Nephron (organoid): Measurements from ENCODE around the gene DNHD1.

Experiments used
- H3K27ac Mint-ChIP-seq, 3 experiments: 2 replicates each; pipeline ENCODE4 v1.8.0; 2020; ENCODE audit warnings: mixed read lengths in 3 of 3, mild to moderate bottlenecking in 2 of 3, moderate library complexity in 1 of 3
- H3K27me3 Mint-ChIP-seq: 2 replicates; pipeline ENCODE4 v1.8.0; 2021; ENCODE audit warnings: low read depth, mild to moderate bottlenecking, moderate library complexity, mixed read lengths
- H3K36me3 Mint-ChIP-seq: 2 replicates; pipeline ENCODE4 v1.8.0; 2020; ENCODE audit warnings: low read depth, mixed read lengths
- H3K4me1 Mint-ChIP-seq: 2 replicates; pipeline ENCODE4 v1.8.0; 2020; ENCODE audit warnings: mixed read lengths
- H3K4me3 Mint-ChIP-seq, 3 experiments: 2 replicates each; pipeline ENCODE4 v1.8.0; 2020; ENCODE audit warnings: mild to moderate bottlenecking in 3 of 3, mixed read lengths in 3 of 3, moderate library complexity in 2 of 3
- H3K9me3 Mint-ChIP-seq: 2 replicates; pipeline ENCODE4 v1.8.0; 2020; ENCODE audit warnings: mixed read lengths
- TF ChIP-seq, protein P1 (sequence below), 3 experiments: fragments of 200-600 bp; sonication (generic); IDR thresholded peaks; one replicate each; pipeline ENCODE4 v1.5.0; 2021; ENCODE audit warnings: antibody characterized with exemption in 3 of 3; ENCODE audit not compliant: unreplicated experiment in 3 of 3

Gene DNHD1

DNA sequence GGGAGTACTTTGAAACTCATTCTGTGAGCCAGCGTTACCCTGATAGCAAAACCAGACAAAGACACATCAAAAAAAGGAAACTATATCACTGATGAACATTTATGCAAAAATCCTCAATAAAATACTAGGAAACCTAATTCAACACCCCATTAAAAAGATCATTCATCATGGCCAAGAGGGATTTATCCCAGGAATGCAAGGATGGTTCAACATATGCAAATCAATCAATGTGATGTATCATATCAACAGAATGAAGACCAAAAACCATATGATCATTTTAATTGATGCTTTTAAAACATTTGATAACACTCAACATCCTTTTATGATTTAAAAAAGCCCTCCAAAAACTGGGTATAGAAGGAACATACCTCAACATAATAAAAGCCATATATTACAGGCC is 86.5 kb downstream of the DNHD1 start:
- H3K4me1 Mint-ChIP-seq: no peaks in the 10 kb centered on the region
- no peaks in the 10 kb centered on the region for H3K27me3 Mint-ChIP-seq
- no peak overlapping the region for H3K4me3 Mint-ChIP-seq
- peaks cover 31% of the 10 kb centered on the region for H3K9me3 Mint-ChIP-seq
- TF ChIP-seq, protein P1, sequence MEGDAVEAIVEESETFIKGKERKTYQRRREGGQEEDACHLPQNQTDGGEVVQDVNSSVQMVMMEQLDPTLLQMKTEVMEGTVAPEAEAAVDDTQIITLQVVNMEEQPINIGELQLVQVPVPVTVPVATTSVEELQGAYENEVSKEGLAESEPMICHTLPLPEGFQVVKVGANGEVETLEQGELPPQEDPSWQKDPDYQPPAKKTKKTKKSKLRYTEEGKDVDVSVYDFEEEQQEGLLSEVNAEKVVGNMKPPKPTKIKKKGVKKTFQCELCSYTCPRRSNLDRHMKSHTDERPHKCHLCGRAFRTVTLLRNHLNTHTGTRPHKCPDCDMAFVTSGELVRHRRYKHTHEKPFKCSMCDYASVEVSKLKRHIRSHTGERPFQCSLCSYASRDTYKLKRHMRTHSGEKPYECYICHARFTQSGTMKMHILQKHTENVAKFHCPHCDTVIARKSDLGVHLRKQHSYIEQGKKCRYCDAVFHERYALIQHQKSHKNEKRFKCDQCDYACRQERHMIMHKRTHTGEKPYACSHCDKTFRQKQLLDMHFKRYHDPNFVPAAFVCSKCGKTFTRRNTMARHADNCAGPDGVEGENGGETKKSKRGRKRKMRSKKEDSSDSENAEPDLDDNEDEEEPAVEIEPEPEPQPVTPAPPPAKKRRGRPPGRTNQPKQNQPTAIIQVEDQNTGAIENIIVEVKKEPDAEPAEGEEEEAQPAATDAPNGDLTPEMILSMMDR (IDR thresholded peaks at IDR 0.05; ENCODE audit: unreplicated experiment in 3 of 3): no peak
- H3K36me3 Mint-ChIP-seq: peaks cover 49% of the 10 kb centered on the region
- H3K27ac Mint-ChIP-seq: no peak overlapping the region

DNA sequence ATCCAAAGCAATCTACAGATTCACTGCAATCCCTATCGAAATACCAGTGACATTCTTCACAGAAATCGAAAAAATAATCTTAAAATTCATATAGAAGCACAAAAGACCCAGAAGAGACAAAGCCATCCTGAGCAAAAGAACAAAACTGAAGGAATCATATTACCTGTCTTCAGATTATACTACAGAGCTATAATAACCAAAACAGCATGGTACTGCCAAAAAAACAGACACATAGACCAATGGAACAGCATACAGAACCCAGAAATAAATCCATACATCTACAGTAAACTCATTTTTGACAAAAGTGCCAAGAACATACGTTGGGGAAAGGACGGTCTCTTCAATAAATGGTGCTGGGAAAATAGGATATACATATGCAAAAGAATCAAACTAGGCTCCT is 87.4 kb downstream of the DNHD1 start:
- Mint-ChIP-seq H3K27ac (no peak overlapping the region), H3K4me3 (no peak overlapping the region), H3K36me3 (peaks cover 49% of the 10 kb centered on the region), H3K4me1 (no peaks in the 10 kb centered on the region), H3K9me3 (peaks cover 31% of the 10 kb centered on the region), H3K27me3 (no peaks in the 10 kb centered on the region)
- TF ChIP-seq, protein P1 (IDR thresholded peaks at IDR 0.05; ENCODE audit: unreplicated experiment in 3 of 3): no peak

DNA sequence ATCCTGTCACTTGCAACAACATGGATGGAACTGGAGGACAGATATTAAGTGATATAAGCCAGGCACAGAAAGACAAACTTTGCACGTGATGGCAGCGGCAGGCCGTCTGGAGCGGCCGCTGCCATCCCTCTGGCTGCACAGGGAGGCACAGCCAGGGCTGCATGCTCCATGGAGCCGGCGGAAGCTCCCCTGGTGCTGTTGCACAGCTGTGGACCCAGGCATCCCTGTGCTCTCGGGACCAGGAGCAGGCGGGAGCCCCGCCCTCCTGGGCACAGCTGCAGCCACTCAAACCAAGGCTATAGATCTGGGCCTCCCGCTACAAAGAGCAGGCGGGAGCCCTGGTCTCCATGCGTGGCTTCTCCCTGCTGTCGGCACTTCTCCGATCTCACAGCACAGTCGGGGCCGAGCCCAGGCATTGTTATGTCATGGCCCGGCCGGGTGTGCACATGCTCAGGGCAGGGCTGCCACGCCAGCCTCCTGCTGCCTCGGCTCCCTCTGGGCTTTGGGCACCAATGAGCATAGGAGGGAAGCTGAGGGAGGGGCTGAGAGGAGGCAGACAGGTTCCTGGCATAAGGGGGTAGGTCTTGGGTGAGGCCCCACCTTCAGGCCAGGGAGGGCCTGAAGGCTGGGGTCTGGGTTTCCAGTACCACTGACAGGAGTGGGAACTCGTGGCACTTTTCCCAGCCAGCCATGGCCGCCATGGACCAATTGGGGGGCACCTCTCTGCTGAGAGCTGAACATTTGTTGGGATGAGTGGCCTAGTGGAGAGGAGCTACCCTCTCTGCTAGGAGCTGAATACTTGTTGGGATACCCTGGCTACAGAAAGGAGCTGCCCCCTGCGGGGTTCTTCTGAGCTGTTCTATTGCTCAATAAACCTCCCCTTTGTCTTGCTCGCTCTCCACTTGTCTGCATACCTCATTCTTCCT is 89.6 kb downstream of the DNHD1 start:
- TF ChIP-seq, protein P1 (IDR thresholded peaks at IDR 0.05; ENCODE audit: unreplicated experiment in 3 of 3): no peak
- no peak overlapping the region for H3K27ac Mint-ChIP-seq
- no peak overlapping the region for H3K4me3 Mint-ChIP-seq
- H3K9me3 Mint-ChIP-seq: peaks cover 31% of the 10 kb centered on the region
- H3K4me1 Mint-ChIP-seq: no peaks in the 10 kb centered on the region
- H3K36me3 Mint-ChIP-seq: peaks cover 43% of the 10 kb centered on the region
- H3K27me3 Mint-ChIP-seq: no peaks in the 10 kb centered on the region

DNA sequence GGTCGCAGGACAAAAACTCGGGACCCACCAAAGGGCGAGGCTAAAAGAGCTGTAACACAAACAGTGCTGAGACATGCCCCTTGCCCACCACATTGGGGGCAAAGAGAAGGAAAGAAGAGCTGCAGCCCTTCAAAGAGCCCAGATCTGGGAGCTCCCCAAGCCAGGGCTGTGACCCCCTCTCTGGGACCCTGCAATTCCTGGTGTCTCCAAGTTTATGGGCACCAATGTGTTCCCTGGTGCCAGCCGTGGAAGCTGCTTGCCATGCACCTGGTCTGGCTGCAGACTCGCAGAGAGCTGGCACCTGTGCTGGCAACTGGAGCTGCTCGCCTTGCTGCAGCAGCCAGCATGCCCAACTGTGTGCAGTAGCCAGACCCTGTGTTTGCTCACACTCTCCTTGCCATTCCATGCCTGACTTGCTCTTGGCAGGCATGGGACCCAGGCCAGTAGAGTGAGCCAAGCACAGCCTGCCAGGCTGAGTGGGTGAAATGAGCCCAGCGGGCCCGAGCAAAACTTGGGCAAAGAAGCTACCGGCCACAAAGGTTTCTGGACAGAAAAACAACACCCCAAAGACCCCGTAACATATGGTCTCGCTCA is 90.4 kb downstream of the DNHD1 start:
- H3K36me3 Mint-ChIP-seq: peaks cover 40% of the 10 kb centered on the region
- no peaks in the 10 kb centered on the region for H3K4me1 Mint-ChIP-seq
- no peak overlapping the region for H3K27ac Mint-ChIP-seq
- H3K27me3 Mint-ChIP-seq: no peaks in the 10 kb centered on the region
- peaks cover 26% of the 10 kb centered on the region for H3K9me3 Mint-ChIP-seq
- H3K4me3 Mint-ChIP-seq: no peak overlapping the region
- TF ChIP-seq, protein P1 (IDR thresholded peaks at IDR 0.05; ENCODE audit: unreplicated experiment in 3 of 3): no peak

DNA sequence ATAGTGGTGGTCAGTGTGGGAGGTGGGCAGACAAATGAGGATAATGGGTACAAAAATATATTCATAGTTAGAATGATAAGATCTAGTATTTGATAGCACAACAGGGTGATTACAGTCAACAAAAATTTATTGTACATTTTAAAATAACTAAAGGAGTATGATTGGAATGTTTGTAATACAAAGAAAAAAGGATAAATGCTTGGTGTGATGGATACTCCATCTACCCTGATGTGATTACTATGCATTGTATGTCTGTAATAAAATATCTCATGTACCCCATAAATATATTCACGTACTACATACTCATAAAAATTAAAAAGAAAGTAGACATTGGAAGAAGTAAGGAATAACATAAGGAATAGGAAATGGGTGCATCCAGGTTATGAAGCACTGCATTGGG is 90.9 kb downstream of the DNHD1 start:
- TF ChIP-seq, protein P1 (IDR thresholded peaks at IDR 0.05; ENCODE audit: unreplicated experiment in 3 of 3): no peak
- no peaks in the 10 kb centered on the region for H3K4me1 Mint-ChIP-seq
- H3K27ac Mint-ChIP-seq: no peak overlapping the region
- peaks cover 20% of the 10 kb centered on the region for H3K9me3 Mint-ChIP-seq
- no peak overlapping the region for H3K4me3 Mint-ChIP-seq
- H3K36me3 Mint-ChIP-seq: peaks cover 35% of the 10 kb centered on the region
- no peaks in the 10 kb centered on the region for H3K27me3 Mint-ChIP-seq
